ENCODE results near the gene MECP2.

DNA sequence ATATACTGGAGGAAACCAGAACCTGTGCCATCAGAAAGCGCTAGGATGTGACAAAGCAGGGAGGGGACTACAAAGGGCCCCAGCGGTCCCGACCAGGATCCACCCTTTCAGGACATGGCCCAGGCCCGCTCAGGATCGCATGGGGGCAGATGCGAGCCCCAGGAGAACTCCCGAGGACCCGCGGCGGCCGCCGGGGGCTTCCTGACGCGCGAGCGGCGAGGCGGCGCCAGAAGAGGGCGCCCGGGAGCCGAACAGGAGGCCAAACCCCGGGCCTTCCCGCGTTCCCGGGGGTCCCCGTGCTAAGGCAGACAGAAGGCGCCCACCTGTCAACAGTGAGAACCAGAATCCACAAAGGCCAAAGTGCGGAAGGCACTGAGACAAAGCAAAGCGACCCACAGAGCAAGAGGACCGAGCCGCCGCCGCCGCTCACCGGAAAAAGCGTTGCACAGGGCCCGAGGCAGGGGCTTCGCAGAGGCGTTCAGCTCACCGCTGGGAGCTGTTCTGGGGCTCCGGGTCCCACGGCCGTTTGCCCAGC is 39.2 kb upstream of the MECP2 start:
- TF ChIP-seq, protein P1, sequence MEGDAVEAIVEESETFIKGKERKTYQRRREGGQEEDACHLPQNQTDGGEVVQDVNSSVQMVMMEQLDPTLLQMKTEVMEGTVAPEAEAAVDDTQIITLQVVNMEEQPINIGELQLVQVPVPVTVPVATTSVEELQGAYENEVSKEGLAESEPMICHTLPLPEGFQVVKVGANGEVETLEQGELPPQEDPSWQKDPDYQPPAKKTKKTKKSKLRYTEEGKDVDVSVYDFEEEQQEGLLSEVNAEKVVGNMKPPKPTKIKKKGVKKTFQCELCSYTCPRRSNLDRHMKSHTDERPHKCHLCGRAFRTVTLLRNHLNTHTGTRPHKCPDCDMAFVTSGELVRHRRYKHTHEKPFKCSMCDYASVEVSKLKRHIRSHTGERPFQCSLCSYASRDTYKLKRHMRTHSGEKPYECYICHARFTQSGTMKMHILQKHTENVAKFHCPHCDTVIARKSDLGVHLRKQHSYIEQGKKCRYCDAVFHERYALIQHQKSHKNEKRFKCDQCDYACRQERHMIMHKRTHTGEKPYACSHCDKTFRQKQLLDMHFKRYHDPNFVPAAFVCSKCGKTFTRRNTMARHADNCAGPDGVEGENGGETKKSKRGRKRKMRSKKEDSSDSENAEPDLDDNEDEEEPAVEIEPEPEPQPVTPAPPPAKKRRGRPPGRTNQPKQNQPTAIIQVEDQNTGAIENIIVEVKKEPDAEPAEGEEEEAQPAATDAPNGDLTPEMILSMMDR (IDR thresholded peaks at IDR 0.05), result peak; percentile 49 to 74 (median 62)
- TF ChIP-seq POLR2A (IDR thresholded peaks at IDR 0.05), result no peak
